ENCODE data around the gene TOLLIP.
"Not testable (repeated sequence)": the region's sequence is repeated elsewhere in the genome, so short reads cannot be mapped to it uniquely, and the experiment has no call there.

Gene TOLLIP

GRCh38 chr11:1245717-1246116 is 63.7 kb downstream of the TOLLIP start:
- DNase-seq (ENCODE audit: low spot score): not testable (repeated sequence)

GRCh38 chr11:1244557-1244956 is 64.9 kb downstream of the TOLLIP start:
- DNase-seq (ENCODE audit: low spot score): not testable (repeated sequence)

- not testable (repeated sequence) for DNase-seq (ENCODE audit: low spot score)
Measured at GRCh38 chr11:1243521-1243920, 65.9 kb downstream of the TOLLIP start.

- DNase-seq (ENCODE audit: low spot score): not testable (repeated sequence)
Measured at GRCh38 chr11:1242751-1243150, 66.7 kb downstream of the TOLLIP start.

GRCh38 chr11:1242289-1242688 is 67.1 kb downstream of the TOLLIP start:
- no peak for DNase-seq (ENCODE audit: low spot score)

- no peak for DNase-seq (ENCODE audit: low spot score)
Measured at GRCh38 chr11:1241706-1242105, 67.7 kb downstream of the TOLLIP start.

- DNase-seq (ENCODE audit: low spot score): no peak
Measured at GRCh38 chr11:1240771-1241170, 68.7 kb downstream of the TOLLIP start.

GRCh38 chr11:1239596-1240205 is 69.7 kb downstream of the TOLLIP start:
- DNase-seq (ENCODE audit: low spot score): no peak

- DNase-seq (ENCODE audit: low spot score): no peak
Measured at GRCh38 chr11:1238767-1239595, 70.5 kb downstream of the TOLLIP start.

- no peak for DNase-seq (ENCODE audit: low spot score)
Measured at GRCh38 chr11:1237851-1238250, 71.6 kb downstream of the TOLLIP start.

- DNase-seq (ENCODE audit: low spot score): no peak
Measured at GRCh38 chr11:1237128-1237580, 72.3 kb downstream of the TOLLIP start.

- DNase-seq (ENCODE audit: low spot score): no peak
Measured at GRCh38 chr11:1236316-1237127, 72.9 kb downstream of the TOLLIP start.

- no peak for DNase-seq (ENCODE audit: low spot score)
Measured at GRCh38 chr11:1235901-1236315, 73.5 kb downstream of the TOLLIP start.

- DNase-seq (ENCODE audit: low spot score): no peak
Measured at GRCh38 chr11:1235306-1235900, 74.0 kb downstream of the TOLLIP start.

GRCh38 chr11:1234771-1235305 is 74.6 kb downstream of the TOLLIP start:
- DNase-seq (ENCODE audit: low spot score): no peak

GRCh38 chr11:1234054-1234720 is 75.2 kb downstream of the TOLLIP start:
- no peak for DNase-seq (ENCODE audit: low spot score)

GRCh38 chr11:1233351-1234053 is 75.9 kb downstream of the TOLLIP start:
- no peak for DNase-seq (ENCODE audit: low spot score)

GRCh38 chr11:1232883-1233321 is 76.5 kb downstream of the TOLLIP start:
- DNase-seq (ENCODE audit: low spot score): no peak

- DNase-seq (ENCODE audit: low spot score): no peak
Measured at GRCh38 chr11:1232021-1232882, 77.2 kb downstream of the TOLLIP start.

All from RKO (cell line).